MG63 (cell line): ENCODE data around the gene STAT4. TPM values are rescaled to one million over a fixed set of nuclear protein-coding genes. Genes with fewer than 3 reads are reported as not detected.

Source experiments
- DNase-seq: peaks from one replicate; pipeline ENCODE4 v3.0.0-alpha.2; 2020
- H3K27me3 ChIP-seq: fragments of 250-450 bp; sonication (Bioruptor Pico); 2 replicates; pipeline ENCODE4 v1.5.1; 2020; ENCODE audit warnings: mild to moderate bottlenecking, moderate library complexity
- H3K36me3 ChIP-seq: fragments of 250-450 bp; sonication (Bioruptor Pico); 2 replicates; pipeline ENCODE4 v1.5.1; 2020; ENCODE audit warnings: mild to moderate bottlenecking, moderate library complexity
- H3K4me3 ChIP-seq: fragments of 250-450 bp; sonication (Bioruptor Pico); 2 replicates; pipeline ENCODE4 v1.5.1; 2020; ENCODE audit warnings: mild to moderate bottlenecking, moderate library complexity
- H3K9me3 ChIP-seq: fragments of 250-450 bp; sonication (Bioruptor Pico); 2 replicates; pipeline ENCODE4 v1.5.1; 2020; ENCODE audit warnings: mild to moderate bottlenecking, moderate library complexity
- total RNA-seq: library from RNA; depleted of rRNA; stranded (reverse); fragments of >200 nt; shearing (Covaris generic); gene quantifications from 2 replicates; pipeline ENCODE4 v1.2.3, GENCODE V29; 2014; ENCODE audit warnings: low replicate concordance

The STAT4 gene
- total RNA-seq, 1 experiment from 2014 or later = 1.1 TPM

- H3K27me3 ChIP-seq = no peaks in the 10 kb centered on the region
- no peaks in the 10 kb centered on the region for H3K9me3 ChIP-seq
- H3K4me3 ChIP-seq = no peak overlapping the region
- DNase-seq = no peak
- H3K36me3 ChIP-seq = no peaks in the 10 kb centered on the region
Observed at GRCh38 chr2:191025135-191025534, 125.7 kb downstream of the STAT4 start.

- no peak for DNase-seq
- H3K36me3 ChIP-seq = no peaks in the 10 kb centered on the region
- no peaks in the 10 kb centered on the region for H3K27me3 ChIP-seq
Observed at GRCh38 chr2:191023235-191023679, 127.5 kb downstream of the STAT4 start.

GRCh38 chr2:191020742-191021381, 129.9 kb downstream of the STAT4 start:
- DNase-seq = peak; percentile 39
- Histone ChIP-seq H3K4me3 (peak overlapping the region; percentile 65), H3K36me3 (no peaks in the 10 kb centered on the region), H3K27me3 (no peaks in the 10 kb centered on the region), H3K9me3 (no peaks in the 10 kb centered on the region)

More at GRCh38 chr2:191023235-191023679, 127.5 kb downstream of the STAT4 start:
- Histone ChIP-seq H3K4me3 (no peak overlapping the region), H3K9me3 (no peaks in the 10 kb centered on the region)

- peak overlapping the region; percentile 65 for H3K4me3 ChIP-seq
- peak; percentile 95 for DNase-seq
- H3K27me3 ChIP-seq = no peaks in the 10 kb centered on the region
- H3K9me3 ChIP-seq = no peaks in the 10 kb centered on the region
- H3K36me3 ChIP-seq = no peaks in the 10 kb centered on the region
Observed at GRCh38 chr2:191020221-191020741, 130.5 kb downstream of the STAT4 start.

GRCh38 chr2:191019376-191019775, 131.4 kb downstream of the STAT4 start:
- Histone ChIP-seq H3K27me3 (no peaks in the 10 kb centered on the region), H3K4me3 (no peak overlapping the region), H3K9me3 (no peaks in the 10 kb centered on the region), H3K36me3 (no peaks in the 10 kb centered on the region)
- no peak for DNase-seq

GRCh38 chr2:191018643-191019119, 132.1 kb downstream of the STAT4 start:
- H3K4me3 ChIP-seq = no peak overlapping the region
- H3K9me3 ChIP-seq = no peaks in the 10 kb centered on the region
- H3K36me3 ChIP-seq = no peaks in the 10 kb centered on the region
- H3K27me3 ChIP-seq = no peaks in the 10 kb centered on the region
- DNase-seq = no peak

GRCh38 chr2:191018048-191018447, 132.7 kb downstream of the STAT4 start:
- no peaks in the 10 kb centered on the region for H3K9me3 ChIP-seq
- DNase-seq = no peak
- H3K4me3 ChIP-seq = no peak overlapping the region
- no peaks in the 10 kb centered on the region for H3K27me3 ChIP-seq
- H3K36me3 ChIP-seq = peaks cover 2% of the 10 kb centered on the region

GRCh38 chr2:191015831-191016230, 135.0 kb downstream of the STAT4 start:
- Histone ChIP-seq H3K36me3 (peaks cover 22% of the 10 kb centered on the region), H3K9me3 (no peaks in the 10 kb centered on the region), H3K27me3 (no peaks in the 10 kb centered on the region), H3K4me3 (no peak overlapping the region)
- DNase-seq = no peak

- no peak for DNase-seq
- Histone ChIP-seq H3K9me3 (no peaks in the 10 kb centered on the region), H3K36me3 (peaks cover 28% of the 10 kb centered on the region), H3K4me3 (no peak overlapping the region), H3K27me3 (no peaks in the 10 kb centered on the region)
Observed at GRCh38 chr2:191015239-191015638, 135.6 kb downstream of the STAT4 start.

- Histone ChIP-seq H3K9me3 (no peaks in the 10 kb centered on the region), H3K36me3 (peaks cover 34% of the 10 kb centered on the region), H3K4me3 (peak overlapping the region; percentile 93), H3K27me3 (no peaks in the 10 kb centered on the region)
- DNase-seq = no peak
Observed at GRCh38 chr2:191014653-191015020, 136.2 kb downstream of the STAT4 start.

- peaks cover 39% of the 10 kb centered on the region for H3K36me3 ChIP-seq
- H3K27me3 ChIP-seq = no peaks in the 10 kb centered on the region
- H3K4me3 ChIP-seq = peak within 1 kb of the TSS; percentile 93
- no peaks in the 10 kb centered on the region for H3K9me3 ChIP-seq
- peak; percentile 93 for DNase-seq
Observed at GRCh38 chr2:191013932-191014652, 136.7 kb downstream of the STAT4 start, which contains the start of gene STAT1. STAT1 (minus strand) TSS chr2:191014171; CDS start chr2:191010003, 4,168 bp downstream.

GRCh38 chr2:191013682-191013931, 137.2 kb downstream of the STAT4 start:
- Histone ChIP-seq H3K36me3 (peaks cover 44% of the 10 kb centered on the region), H3K4me3 (peak overlapping the region; percentile 93), H3K9me3 (no peaks in the 10 kb centered on the region), H3K27me3 (no peaks in the 10 kb centered on the region)
- DNase-seq = no peak

- Histone ChIP-seq H3K4me3 (peak overlapping the region; percentile 93), H3K27me3 (no peaks in the 10 kb centered on the region), H3K9me3 (no peaks in the 10 kb centered on the region), H3K36me3 (peaks cover 49% of the 10 kb centered on the region)
- DNase-seq = no peak
Observed at GRCh38 chr2:191012845-191013681, 137.7 kb downstream of the STAT4 start.

- Histone ChIP-seq H3K27me3 (no peaks in the 10 kb centered on the region), H3K36me3 (peaks cover 56% of the 10 kb centered on the region), H3K4me3 (peak overlapping the region; percentile 93), H3K9me3 (no peaks in the 10 kb centered on the region)
- DNase-seq = no peak
Observed at GRCh38 chr2:191012346-191012745, 138.4 kb downstream of the STAT4 start.

GRCh38 chr2:191010887-191011885, 139.6 kb downstream of the STAT4 start:
- no peaks in the 10 kb centered on the region for H3K27me3 ChIP-seq
- H3K9me3 ChIP-seq = no peaks in the 10 kb centered on the region
- no peak for DNase-seq
- peaks cover 68% of the 10 kb centered on the region for H3K36me3 ChIP-seq
- peak overlapping the region; percentile 93 for H3K4me3 ChIP-seq
